GM12878 (cell line): ENCODE data around the gene HS6ST1. TPM values are rescaled to one million over a fixed set of nuclear protein-coding genes. Genes with fewer than 3 reads are reported as not detected.

Source experiments
- ATAC-seq: fragments of 200-7000 bp; cut with Tn5 transposase; 3 replicates; pipeline ENCODE4 v1.9.1; 2020; ENCODE audit warnings: mild to moderate bottlenecking, moderate library complexity
- BruUV-seq: library from RNA; stranded (reverse); fragments of 400-500 nt; replicated peaks from 2 replicates; lab custom pipeline; 2021; lab: Mats Ljungman, UMichigan
- CTCF ChIA-PET: fragments of 300-600 bp; sonication (Branson Sonifier 250); formaldehyde crosslinking; extraction: SDS; loops from one replicate; lab custom pipeline; 2021; ENCODE audit warnings: inconsistent platforms; lab: Yijun Ruan, JAX
- POLR2A ChIA-PET: fragments of 350-600 bp; formaldehyde crosslinking; extraction: SDS; loops from one replicate; lab custom pipeline; 2021; ENCODE audit warnings: inconsistent platforms; lab: Charles Lee
- RAD21 ChIA-PET: fragments of 300-600 bp; sonication (Branson Sonifier 250); formaldehyde crosslinking; loops from one replicate; lab custom pipeline; 2023; ENCODE audit warnings: antibody characterized with exemption; ENCODE audit not compliant: unreplicated experiment; lab: Charles Lee
- SMC1A ChIA-PET: fragments of 300-600 bp; sonication (Branson Sonifier 250); formaldehyde crosslinking; loops from one replicate; lab custom pipeline; 2023; ENCODE audit not compliant: unreplicated experiment, uncharacterized antibody; lab: Charles Lee
- DNase-seq: peaks from one replicate; pipeline ENCODE4 v3.0.0-alpha.2; 2011; ENCODE audit warnings: low read depth, low spot score
- FAIRE-seq: peaks from 3 replicates; lab custom pipeline; 2011; peaks lifted over from hg19 to GRCh38; lab: Jason Lieb, UNC
- H2AFZ ChIP-seq: 2 replicates; pipeline ENCODE4 v1.6.0; 2011; ENCODE audit warnings: low read depth, low read length, control low read depth; ENCODE audit not compliant: control insufficient read depth
- H3K27ac ChIP-seq: 2 replicates; pipeline ENCODE4 v1.5.1; 2011; ENCODE audit warnings: control low read depth; ENCODE audit not compliant: control insufficient read depth, insufficient read depth
- H3K27me3 ChIP-seq, 2 experiments: replicated peaks in 1 of 2; 2 replicates each; pipeline versions ENCODE4 v1.6.0 to v1.6.1; 2011; ENCODE audit warnings: low read length in 1 of 2; ENCODE audit not compliant: control insufficient read depth in 2 of 2, insufficient read depth in 2 of 2
- H3K36me3 ChIP-seq, 2 experiments: 2 replicates each; pipeline ENCODE4 v1.5.1; 2011; ENCODE audit warnings: low read length in 1 of 2; ENCODE audit not compliant: control insufficient read depth in 2 of 2, insufficient read depth in 2 of 2
- H3K4me1 ChIP-seq: 2 replicates; pipeline ENCODE4 v1.6.1; 2011; ENCODE audit warnings: mild to moderate bottlenecking, low read length, moderate library complexity, mixed read lengths; ENCODE audit not compliant: control insufficient read depth, insufficient read depth
- H3K4me2 ChIP-seq: 2 replicates; pipeline ENCODE4 v1.6.0; 2011; ENCODE audit warnings: control low read depth; ENCODE audit not compliant: control insufficient read depth, insufficient read depth
- H3K4me3 ChIP-seq: fragments of 200-600 bp; sonication (generic); 2 replicates; pipeline ENCODE4 v1.5.1; 2016
- H3K79me2 ChIP-seq: 2 replicates; pipeline ENCODE4 v1.6.0; 2011; ENCODE audit warnings: low read length; ENCODE audit not compliant: control insufficient read depth, insufficient read depth
- H3K9ac ChIP-seq: 2 replicates; pipeline ENCODE4 v1.8.0; 2011; ENCODE audit warnings: low read length, control low read depth, mixed read lengths; ENCODE audit not compliant: control insufficient read depth, insufficient read depth
- H3K9me3 ChIP-seq: replicated peaks from 3 replicates; pipeline ENCODE4 v1.5.1; 2011; ENCODE audit warnings: mild to moderate bottlenecking, low read length; ENCODE audit not compliant: control insufficient read depth, insufficient read depth
- H4K20me1 ChIP-seq: 2 replicates; pipeline ENCODE4 v1.6.0; 2011; ENCODE audit not compliant: control insufficient read depth, insufficient read depth
- CHD1 ChIP-seq: IDR thresholded peaks from 2 replicates; pipeline ENCODE4 v1.6.1; 2012; ENCODE audit warnings: low read depth, low read length, improper control_type of control experiment
- IKZF2 ChIP-seq, 2 experiments: fragments of 450-650 bp; IDR thresholded peaks; 2 replicates each; pipeline ENCODE4 v1.6.1; 2017; ENCODE audit warnings: mild to moderate bottlenecking in 2 of 2, moderate library complexity in 2 of 2
- IRF4 ChIP-seq: IDR thresholded peaks from 2 replicates; pipeline ENCODE4 v1.6.1; 2011; ENCODE audit warnings: low read depth, low read length
- SMARCA5 ChIP-seq: fragments of 450-650 bp; IDR thresholded peaks from 2 replicates; pipeline ENCODE4 v1.6.1; 2017; ENCODE audit warnings: mild to moderate bottlenecking
- SPI1 ChIP-seq: IDR thresholded peaks from 2 replicates; pipeline ENCODE4 v1.6.1; 2011; ENCODE audit warnings: low read depth, mild to moderate bottlenecking, low read length, moderate library complexity, borderline replicate concordance; ENCODE audit not compliant: insufficient read depth
- STAT3 ChIP-seq: IDR thresholded peaks from 2 replicates; pipeline ENCODE4 v1.6.1; 2011; ENCODE audit warnings: low read depth, low read length, improper control_type of control experiment
- WGBS: methylation state at CpG from one replicate; pipeline ENCODE4 v1.1.6; 2016; ENCODE audit warnings: low lambda C conversion rate; ENCODE audit not compliant: insufficient replicate concordance, insufficient coverage; ENCODE audit errors: missing lambda C conversion rate; 5-methylcytosine and 5-hydroxymethylcytosine counted together
- in situ Hi-C: fragments of 300-500 bp; cut with MboI; formaldehyde crosslinking; loops from 9 replicates; pipeline ENCODE4 v1.14.3; 2018; ENCODE audit warnings: mixed read lengths
- intact Hi-C: fragments of 100-400 bp; cut with micrococcal nuclease; formaldehyde crosslinking; loops from one replicate; pipeline ENCODE4 v1.14.2; 2022; ENCODE audit not compliant: unreplicated experiment
- polyA plus RNA-seq, 11 experiments: library from polyadenylated mRNA; depleted of rRNA in 4 of 11; unstranded in 6 of 11; stranded (reverse) in 5 of 11; fragments of >200 nt; fragmentation: Nextera tagmentation in 4 of 11; fragmentation: Illumina TruSeq in 1 of 11; extraction: Ambion mirVana in 4 of 11; extraction: Trizol in 1 of 11; gene quantifications; 1 replicate in 1 of 11; 2 replicates in 10 of 11; pipeline versions ENCODE4 v1.2.1 to v1.2.3, GENCODE V29; 2011 to 2016; ENCODE audit warnings: inconsistent platforms in 2 of 11, missing spikeins in 2 of 11, low read depth in 1 of 11
- total RNA-seq, 4 experiments: library from RNA; depleted of rRNA in 3 of 4; stranded (reverse); fragments of >200 nt in 3 of 4; fragmentation: Illumina TruSeq in 1 of 4; extraction: Trizol in 1 of 4; gene quantifications; 2 replicates each; pipeline versions ENCODE4 v1.2.1 to v1.2.3, GENCODE V29; 2013 to 2021

Gene HS6ST1
- total and polyA plus RNA-seq, 10 of the 15 experiments (the other 5 are each of a cell fraction or from before 2014, with no cell fraction given), result 0.48 to 17.0 (median 4.7) TPM

GRCh38 chr2:128271597-128271910 is 47.1 kb downstream of the HS6ST1 start:
- FAIRE-seq (no peak), DNase-seq (no peak), ATAC-seq (no peak)
- TF ChIP-seq STAT3 (no peak), SMARCA5 (no peak), IRF4 (no peak)
- no peaks in the 10 kb centered on the region for H3K27me3 ChIP-seq
- no peak overlapping the region for H3K9ac ChIP-seq
- in situ Hi-C loops (no loop called here), intact Hi-C loops (no loop called here)
- no peak overlapping the region for H3K4me3 ChIP-seq
- no peak overlapping the region for H3K27ac ChIP-seq
- H3K36me3 ChIP-seq, result peaks cover 0 to 2% of the 10 kb centered on the region in 2 experiments; a peak in 3 of 4 replicates
- H3K4me2 ChIP-seq, result no peak overlapping the region
- 87% methylated on average over 12 of the region's 12 CpGs for WGBS
- ChIA-PET SMC1A (no interaction called here), RAD21 (no interaction called here), CTCF (interaction anchor here (0.7 kb wide), 1 partner anchor 9 kb away, joined by 3 read pairs; no protein-coding TSS in a partner anchor), POLR2A (interaction anchor here (0.5 kb wide), 1 partner anchor 1018 kb away, joined by 5 read pairs; no protein-coding TSS in a partner anchor)
- no peaks in the 10 kb centered on the region for H3K79me2 ChIP-seq
- no peak overlapping the region for H2AFZ ChIP-seq
- H3K4me1 ChIP-seq, result no peaks in the 10 kb centered on the region
- no TSS peak for BruUV-seq
- no peaks in the 10 kb centered on the region; the same call in 1 of the 3 replicates for H3K9me3 ChIP-seq
- no peaks in the 10 kb centered on the region for H4K20me1 ChIP-seq

- POLR2A ChIA-PET, result interaction anchor here (0.5 to 0.6 kb wide), 2 partner anchors 997 to 1017 kb away, joined by 3 to 5 read pairs; no protein-coding TSS in a partner anchor
- no peak for FAIRE-seq
- no peaks in the 10 kb centered on the region for H3K79me2 ChIP-seq
Measured at GRCh38 chr2:128270672-128271596, 47.7 kb downstream of the HS6ST1 start.

More at GRCh38 chr2:128270672-128271596, 47.7 kb downstream of the HS6ST1 start:
- DNase-seq (no peak), ATAC-seq (no peak)
- TF ChIP-seq CHD1, result no peak
- TF ChIP-seq SPI1, result no peak
- no peak for TF ChIP-seq IKZF2 (IDR thresholded peaks at IDR 0.05)
- H3K27me3 ChIP-seq, result no peaks in the 10 kb centered on the region
- in situ Hi-C loops, result no loop called here
- H3K4me2 ChIP-seq, result no peak overlapping the region
- H2AFZ ChIP-seq, result no peak overlapping the region
- H3K9me3 ChIP-seq, result no peaks in the 10 kb centered on the region; the same call in 1 of the 3 replicates
- ChIA-PET SMC1A (no interaction called here), CTCF (no interaction called here), RAD21 (no interaction called here)
- no TSS peak for BruUV-seq
- H3K4me1 ChIP-seq, result no peaks in the 10 kb centered on the region
- H4K20me1 ChIP-seq, result no peaks in the 10 kb centered on the region
- intact Hi-C loops, result no loop called here
- no peak overlapping the region for H3K9ac ChIP-seq
- WGBS, result 79% methylated on average over 17 of the region's 18 CpGs
- H3K4me3 ChIP-seq, result no peak overlapping the region
- H3K36me3 ChIP-seq, result peaks cover 0 to 2% of the 10 kb centered on the region in 2 experiments; a peak in 3 of 4 replicates
- H3K27ac ChIP-seq, result no peak overlapping the region
